Subcutaneous adipose tissue (tissue), 4 donors: ENCODE data around the gene MAEL. TPM values are rescaled to one million over a fixed set of nuclear protein-coding genes. Genes with fewer than 3 reads are reported as not detected.

ENCODE experiments used
- CTCF ChIP-seq: fragments of 450-650 bp; IDR thresholded peaks from one replicate; pipeline ENCODE4 v1.5.1; 2016; ENCODE audit warnings: low read depth, mild to moderate bottlenecking, control low read depth, antibody characterized with exemption, moderate library complexity
- total RNA-seq, 4 donors: library from RNA; depleted of rRNA; stranded (reverse); fragments of >200 nt; gene quantifications; one replicate each; pipeline ENCODE4 v1.1.0, GENCODE V29; 2016

MAEL gene
- total RNA-seq, result under 1 TPM in 1 of 4 donors, not detected in 3; 0.33 TPM

GRCh38 chr1:166988974-166989515 is at the start of gene MAEL:
Gene MAEL (plus strand): TSS chr1:166989280. CDS start chr1:166989353, 73 bp downstream.
- TF ChIP-seq CTCF, result no peak

GRCh38 chr1:166939741-166940375 is 49.2 kb upstream of the MAEL start:
- no peak for TF ChIP-seq CTCF

GRCh38 chr1:166944186-166944967 is 44.7 kb upstream of the MAEL start:
- TF ChIP-seq CTCF, result no peak

GRCh38 chr1:166947398-166948043 is 41.6 kb upstream of the MAEL start:
- no peak for TF ChIP-seq CTCF

GRCh38 chr1:166948856-166949350 is 40.2 kb upstream of the MAEL start:
- TF ChIP-seq CTCF, result no peak

- TF ChIP-seq CTCF, result no peak
Measured at GRCh38 chr1:166950156-166950555, 38.9 kb upstream of the MAEL start.

GRCh38 chr1:166951050-166951449 is 38.0 kb upstream of the MAEL start:
- TF ChIP-seq CTCF, result no peak
